Activated T-cell treated with anti-CD3 and anti-CD28 coated beads, Interleukin-2, amount 50 U/mL, for 4 hours (primary cell): ENCODE measurements around the gene AJM1. TPM values are rescaled to one million over a fixed set of nuclear protein-coding genes. Genes with fewer than 3 reads are reported as not detected.
A peak's percentile ranks its signal among the peaks of the same experiment; 100 is the strongest.
"Not testable (repeated sequence)": the region's sequence is repeated elsewhere in the genome, so short reads cannot be mapped to it uniquely, and the experiment has no call there.

Experiments
- ATAC-seq, 2 donors: fragments of 200-7000 bp; cut with Tn5 transposase; one replicate each; pipeline ENCODE4 v1.10.0; 2021
- DNase-seq: peaks from one replicate; pipeline ENCODE4 v3.0.0-alpha.2; 2020
- H3K27me3 Mint-ChIP-seq: one replicate; pipeline ENCODE4 v1.8.0; 2021; ENCODE audit warnings: low read depth, mixed read lengths
- H3K36me3 Mint-ChIP-seq: one replicate; pipeline ENCODE4 v1.8.0; 2022; ENCODE audit warnings: mixed read lengths; ENCODE audit not compliant: insufficient read depth
- H3K4me1 Mint-ChIP-seq: one replicate; pipeline ENCODE4 v1.8.0; 2021; ENCODE audit warnings: low read depth, mixed read lengths
- H3K4me3 Mint-ChIP-seq: one replicate; pipeline ENCODE4 v1.8.0; 2021; ENCODE audit warnings: mild to moderate bottlenecking, moderate library complexity, mixed read lengths
- H3K9me3 Mint-ChIP-seq: one replicate; pipeline ENCODE4 v1.8.0; 2021; ENCODE audit warnings: mixed read lengths
- total RNA-seq, 3 donors: library from RNA; stranded (reverse); gene quantifications; one replicate each; pipeline ENCODE4 v1.2.1, GENCODE V29; 2021

AJM1 gene
- total RNA-seq, 3 donors from 2014 or later = 1.5 to 2.2 (median 1.7) TPM

GRCh38 chr9:136876476-136876875, 34.2 kb downstream of the AJM1 start:
- no peaks in the 10 kb centered on the region for H3K27me3 Mint-ChIP-seq
- no peaks in the 10 kb centered on the region for H3K9me3 Mint-ChIP-seq
- no peak overlapping the region for H3K4me3 Mint-ChIP-seq
- H3K4me1 Mint-ChIP-seq = peaks cover 10% of the 10 kb centered on the region
- DNase-seq = no peak
- ATAC-seq = no peak
- no peaks in the 10 kb centered on the region for H3K36me3 Mint-ChIP-seq

DNA sequence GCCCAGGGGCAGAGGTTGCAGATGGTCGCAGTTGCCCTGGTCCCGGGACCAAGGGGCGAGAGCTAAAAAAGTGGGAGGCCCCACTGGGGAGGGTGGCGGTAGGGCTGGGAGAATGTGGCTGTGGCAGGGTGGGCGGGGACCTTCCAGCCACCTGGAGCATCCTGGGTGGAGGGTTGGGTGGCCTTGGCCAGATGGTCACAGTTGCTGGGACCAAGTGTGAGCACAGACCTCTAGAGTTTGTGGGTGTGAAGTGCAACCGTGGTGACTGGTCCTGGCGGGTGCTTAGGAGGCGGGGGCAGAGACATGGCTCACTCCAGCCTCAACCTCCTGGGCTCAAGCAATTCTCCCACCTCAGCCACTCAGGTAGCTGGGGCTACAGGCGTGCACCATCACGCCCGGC, 38.4 kb downstream of the AJM1 start:
- DNase-seq (no peak), ATAC-seq (no peak)
- Mint-ChIP-seq H3K27me3 (no peaks in the 10 kb centered on the region), H3K9me3 (no peaks in the 10 kb centered on the region), H3K4me1 (peaks cover 40% of the 10 kb centered on the region), H3K36me3 (no peaks in the 10 kb centered on the region), H3K4me3 (no peak overlapping the region)

DNA sequence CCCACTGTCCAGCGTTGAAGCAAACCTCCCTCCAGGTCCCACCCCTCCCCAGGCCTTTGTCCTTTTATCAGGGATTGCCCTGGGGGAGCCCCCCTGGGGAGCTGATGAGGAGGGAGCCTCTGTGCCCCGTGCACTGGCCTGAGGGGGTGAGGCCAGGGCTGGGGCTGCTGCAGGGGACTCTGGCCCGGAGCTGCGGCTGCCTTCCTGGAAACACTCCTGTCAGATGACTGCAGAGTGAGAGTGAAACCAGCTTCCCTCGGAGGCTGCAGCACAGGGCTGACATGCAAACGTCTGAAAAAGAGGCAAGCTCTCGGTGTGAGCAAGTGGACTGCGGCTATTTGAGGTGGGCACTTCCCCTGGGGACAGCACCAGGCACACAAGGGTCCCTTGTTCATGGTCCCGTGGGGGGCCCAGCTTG, 39.4 kb downstream of the AJM1 start:
- Mint-ChIP-seq H3K9me3 (no peaks in the 10 kb centered on the region), H3K36me3 (no peaks in the 10 kb centered on the region), H3K27me3 (no peaks in the 10 kb centered on the region), H3K4me1 (peaks cover 40% of the 10 kb centered on the region), H3K4me3 (peak overlapping the region; percentile 74)
- ATAC-seq (peak; percentile 16 to 35), DNase-seq (peak; percentile 28)

- Mint-ChIP-seq H3K27me3 (no peaks in the 10 kb centered on the region), H3K36me3 (no peaks in the 10 kb centered on the region), H3K9me3 (no peaks in the 10 kb centered on the region), H3K4me1 (peaks cover 44% of the 10 kb centered on the region), H3K4me3 (peak overlapping the region; percentile 74)
- DNase-seq (peak; percentile 93), ATAC-seq (peak; percentile 56 to 58)
Measured at GRCh38 chr9:136882109-136882946, 40.0 kb downstream of the AJM1 start.

DNA sequence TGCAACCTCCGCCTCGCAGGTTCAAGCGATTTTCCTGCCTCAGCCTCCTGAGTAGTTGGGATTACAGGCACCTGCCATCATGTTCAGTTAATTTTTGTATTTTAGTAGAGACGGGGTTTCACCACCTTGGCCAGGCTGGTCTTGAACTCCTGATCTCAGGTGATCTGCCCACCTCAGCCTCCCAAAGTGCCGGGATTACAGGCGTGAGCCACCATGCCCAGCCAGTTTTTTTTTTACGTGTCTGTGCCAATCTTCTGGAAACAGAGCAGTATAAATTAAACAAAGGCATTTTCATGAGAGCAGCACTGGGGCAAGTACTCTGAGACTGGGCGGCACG, 40.6 kb downstream of the AJM1 start:
- Mint-ChIP-seq H3K4me1 (peaks cover 47% of the 10 kb centered on the region), H3K4me3 (peak overlapping the region; percentile 74)
- H3K9me3 Mint-ChIP-seq, H3K27me3 Mint-ChIP-seq, DNase-seq, ATAC-seq, H3K36me3 Mint-ChIP-seq: not testable (repeated sequence)

DNA sequence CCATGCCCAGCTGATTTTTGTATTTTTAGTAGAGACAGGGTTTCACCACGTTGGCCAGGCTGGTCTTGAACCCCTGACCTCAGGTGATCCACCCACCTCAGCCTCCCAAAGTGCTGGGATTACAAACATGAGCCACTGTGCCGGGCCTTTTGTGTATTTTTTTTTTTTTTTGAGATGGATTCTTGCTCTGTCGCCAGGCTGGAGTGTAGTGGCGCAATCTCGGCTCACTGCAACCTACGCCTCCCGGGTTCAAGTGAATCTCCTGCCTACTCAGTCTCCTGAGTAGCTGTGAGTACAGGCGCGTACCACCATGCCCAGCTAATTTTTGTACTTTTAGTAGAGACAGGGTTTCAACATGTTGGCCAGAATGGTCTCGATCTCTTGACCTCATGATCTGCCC, 41.4 kb downstream of the AJM1 start:
- H3K9me3 Mint-ChIP-seq, DNase-seq, H3K36me3 Mint-ChIP-seq, H3K27me3 Mint-ChIP-seq, ATAC-seq: not testable (repeated sequence)
- peaks cover 53% of the 10 kb centered on the region for H3K4me1 Mint-ChIP-seq
- H3K4me3 Mint-ChIP-seq = peak overlapping the region; percentile 74

- Mint-ChIP-seq H3K4me3 (peak within 1 kb of the TSS; percentile 96), H3K36me3 (no peaks in the 10 kb centered on the region), H3K27me3 (no peaks in the 10 kb centered on the region), H3K9me3 (no peaks in the 10 kb centered on the region), H3K4me1 (peaks cover 50% of the 10 kb centered on the region)
- DNase-seq (peak; percentile 96), ATAC-seq (peak; percentile 88 to 91)
Measured at GRCh38 chr9:136885950-136886578, 43.8 kb downstream of the AJM1 start, which contains the start of gene TRAF2. TRAF2 (plus strand) TSS chr9:136886516; CDS start chr9:136898741, 12,225 bp downstream.

DNA sequence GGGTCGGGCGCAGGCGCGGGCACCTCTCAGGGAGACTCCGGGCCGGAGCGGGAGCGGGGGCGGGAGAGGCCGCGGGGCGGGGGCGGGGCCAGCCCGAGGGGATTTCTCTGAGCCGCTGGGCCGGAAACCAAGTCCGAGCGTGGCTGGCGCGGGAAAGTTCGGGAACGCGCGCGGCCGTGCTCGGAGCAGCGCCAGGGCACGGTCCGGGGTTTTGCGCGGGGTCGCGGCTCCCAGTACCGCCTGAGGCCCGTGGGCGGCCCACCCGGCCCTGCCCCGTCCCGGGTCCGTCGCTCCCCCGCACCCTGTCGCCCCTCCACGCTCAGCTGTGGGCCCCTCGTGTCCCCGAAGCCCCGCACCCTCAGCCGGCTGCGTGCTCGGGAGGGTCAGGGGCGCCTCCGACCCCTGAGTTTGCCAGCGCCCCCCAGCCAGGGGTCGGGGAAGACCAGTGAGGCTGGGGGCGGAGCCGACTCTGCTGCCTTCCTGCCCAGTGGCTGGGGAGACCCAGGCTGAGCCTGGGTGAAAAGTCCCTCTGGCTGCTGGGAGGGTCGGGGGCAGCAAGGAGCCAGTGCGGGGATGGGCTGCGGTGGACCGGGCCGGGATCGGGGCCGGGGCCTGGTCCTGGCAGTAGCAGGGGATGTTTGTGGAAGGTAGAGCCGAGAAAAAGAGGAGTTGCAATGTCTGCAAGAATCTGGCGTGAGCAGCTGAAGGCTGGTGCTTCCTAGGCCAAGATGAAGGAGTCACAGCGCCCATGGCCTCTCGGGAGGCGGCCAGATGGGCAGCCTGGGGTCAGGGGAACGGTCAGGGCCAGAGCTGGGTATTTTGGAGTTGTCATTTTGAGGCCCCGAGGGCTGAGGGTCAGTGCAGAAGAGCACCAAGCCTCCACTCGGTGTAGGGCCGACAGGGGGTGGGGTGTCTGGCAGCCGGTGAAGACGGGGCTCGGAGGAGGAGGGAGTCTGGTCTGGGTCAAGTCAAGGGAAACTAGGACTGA, 44.6 kb downstream of the AJM1 start:
- no peaks in the 10 kb centered on the region for H3K36me3 Mint-ChIP-seq
- H3K4me1 Mint-ChIP-seq = peaks cover 41% of the 10 kb centered on the region
- ATAC-seq (peak; percentile 16 to 26), DNase-seq (no peak)
- H3K4me3 Mint-ChIP-seq = peak overlapping the region; percentile 96
- no peaks in the 10 kb centered on the region for H3K9me3 Mint-ChIP-seq
- no peaks in the 10 kb centered on the region for H3K27me3 Mint-ChIP-seq

DNA sequence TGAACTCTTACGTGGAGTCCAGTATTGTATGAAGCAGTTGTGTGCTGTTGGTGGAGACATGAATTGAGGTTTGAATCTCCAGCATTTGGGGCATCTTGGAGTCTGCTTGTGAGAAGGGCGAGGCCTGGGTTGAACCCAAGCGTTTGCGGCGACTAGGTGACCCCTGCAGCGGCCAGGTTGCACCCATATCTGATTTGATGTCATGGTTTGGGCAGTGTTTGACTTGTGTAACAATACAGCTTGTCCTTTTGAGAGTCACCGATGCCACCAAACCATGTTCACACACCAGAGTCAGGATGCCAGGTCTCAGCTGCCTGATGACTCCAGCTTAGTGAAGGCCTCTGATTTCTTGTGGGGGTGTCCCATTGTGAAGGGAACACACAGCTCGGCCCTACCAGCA, 46.2 kb downstream of the AJM1 start:
- Mint-ChIP-seq H3K4me1 (peaks cover 28% of the 10 kb centered on the region), H3K4me3 (peak overlapping the region; percentile 38), H3K27me3 (no peaks in the 10 kb centered on the region), H3K9me3 (no peaks in the 10 kb centered on the region), H3K36me3 (no peaks in the 10 kb centered on the region)
- DNase-seq (no peak), ATAC-seq (no peak)

DNA sequence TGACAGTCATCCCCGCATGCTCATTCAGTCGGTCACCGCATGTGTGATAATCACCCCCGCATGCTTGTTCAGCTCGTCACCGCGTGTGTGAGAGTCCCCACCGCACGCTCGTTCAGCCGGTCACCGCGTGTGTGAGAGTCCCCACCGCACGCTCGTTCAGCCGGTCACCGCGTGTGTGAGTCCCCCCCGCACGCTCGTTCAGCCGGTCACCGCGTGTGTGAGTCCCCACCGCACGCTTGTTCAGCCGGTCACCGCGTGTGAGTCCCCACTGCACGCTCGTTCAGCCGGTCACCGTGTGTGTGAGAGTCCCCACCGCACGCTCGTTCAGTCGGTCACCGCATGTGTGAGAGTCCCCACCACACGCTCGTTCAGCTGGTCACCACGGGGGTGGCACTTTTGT, 47.6 kb downstream of the AJM1 start:
- H3K4me3 Mint-ChIP-seq = no peak overlapping the region
- H3K4me1 Mint-ChIP-seq = peaks cover 29% of the 10 kb centered on the region
- no peak for DNase-seq
- no peaks in the 10 kb centered on the region for H3K9me3 Mint-ChIP-seq
- no peaks in the 10 kb centered on the region for H3K27me3 Mint-ChIP-seq
- no peak for ATAC-seq
- peaks cover 6% of the 10 kb centered on the region for H3K36me3 Mint-ChIP-seq

DNA sequence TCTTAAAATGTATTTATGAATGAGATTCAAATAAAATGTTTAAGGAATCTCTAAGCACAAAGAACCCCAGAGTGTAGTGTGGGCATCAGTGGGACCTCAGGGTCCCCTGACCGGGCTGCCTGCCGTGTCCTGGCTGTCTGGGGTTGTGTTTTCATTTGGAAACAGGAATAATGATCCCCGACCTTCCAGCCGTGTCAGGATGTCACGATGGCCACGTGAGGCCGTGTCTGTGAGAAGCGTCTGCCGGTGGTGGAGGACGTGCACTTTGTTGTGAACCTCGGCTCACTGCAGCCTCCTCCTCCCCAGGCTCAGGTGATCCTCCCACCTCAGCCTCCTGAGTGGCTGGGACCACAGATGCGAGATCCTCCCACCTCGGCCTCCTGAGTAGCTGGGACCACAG, 48.4 kb downstream of the AJM1 start:
- no peak for DNase-seq
- Mint-ChIP-seq H3K9me3 (no peaks in the 10 kb centered on the region), H3K4me1 (peaks cover 24% of the 10 kb centered on the region), H3K27me3 (no peaks in the 10 kb centered on the region), H3K4me3 (no peak overlapping the region), H3K36me3 (peaks cover 6% of the 10 kb centered on the region)
- ATAC-seq = no peak
